ENCODE data around the gene RNF213.
"Not testable (repeated sequence)": the region's sequence is repeated elsewhere in the genome, so short reads cannot be mapped to it uniquely, and the experiment has no call there.

RNF213 gene

DNA sequence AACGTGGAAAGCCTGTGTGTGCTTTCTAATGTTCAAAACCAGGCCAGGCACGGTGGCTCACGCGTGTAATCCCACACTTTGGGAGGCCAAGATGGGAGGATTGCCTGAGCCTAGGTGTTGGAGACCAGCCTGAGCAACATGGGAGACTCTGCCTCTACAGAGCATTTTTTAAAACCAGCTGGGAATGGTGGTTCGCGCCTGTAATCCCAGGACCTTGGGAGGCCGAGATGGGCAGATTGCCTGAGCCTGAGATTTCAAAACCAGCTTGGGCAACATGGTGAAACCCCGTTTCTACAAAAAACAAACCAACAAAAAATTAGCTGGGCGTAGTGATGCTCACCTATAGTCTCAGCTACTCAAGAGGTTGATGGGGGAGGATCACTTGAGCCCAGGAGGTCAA, 26.4 kb downstream of the RNF213 start:
- TF ChIP-seq JUND (IDR thresholded peaks at IDR 0.05; ENCODE audit: low read depth), result no peak
- in situ Hi-C loops (cut with HindIII; ENCODE audit: low pct_unique_long_range_greater_than_20kb, low sequenced_read_pairs), result no loop called here
- DNase-seq (ENCODE audit: low read depth in 1 of 2, low spot score in 1 of 2), result no peak

DNA sequence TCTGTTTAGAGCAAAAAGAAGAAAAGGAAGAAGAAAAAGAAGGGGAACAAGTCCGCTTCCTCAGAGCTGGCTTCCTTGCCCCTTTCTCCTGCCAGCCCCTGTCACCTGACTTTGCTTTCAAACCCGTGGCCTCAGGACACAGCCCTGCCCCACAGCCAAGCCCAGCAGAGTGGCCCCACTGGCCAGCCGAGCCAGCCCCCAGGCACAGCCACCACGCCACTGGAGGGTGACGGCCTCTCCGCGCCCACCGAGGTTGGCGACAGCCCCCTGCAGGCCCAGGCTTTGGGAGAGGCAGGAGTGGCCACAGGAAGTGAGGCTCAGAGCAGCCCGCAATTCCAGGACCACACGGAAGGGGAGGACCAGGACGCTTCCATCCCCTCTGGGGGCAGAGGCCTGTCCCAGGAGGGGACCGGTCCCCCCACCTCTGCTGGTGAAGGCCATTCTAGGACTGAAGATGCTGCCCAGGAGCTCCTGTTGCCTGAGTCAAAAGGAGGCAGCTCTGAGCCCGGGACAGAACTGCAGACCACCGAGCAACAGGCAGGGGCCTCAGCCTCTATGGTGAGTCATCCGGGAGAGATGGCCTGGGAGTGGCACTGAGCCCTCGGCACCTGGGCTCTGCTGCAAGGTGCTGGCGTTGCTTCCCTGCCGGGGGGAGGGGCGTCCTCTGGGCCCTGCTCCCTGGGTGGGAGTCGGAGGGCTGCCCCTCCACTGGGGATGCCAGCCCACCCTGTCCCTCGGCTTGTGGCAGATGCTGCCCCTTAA, 27.3 kb downstream of the RNF213 start:
- in situ Hi-C loops (cut with HindIII; ENCODE audit: low pct_unique_long_range_greater_than_20kb, low sequenced_read_pairs), result no loop called here
- TF ChIP-seq JUND (IDR thresholded peaks at IDR 0.05; ENCODE audit: low read depth), result no peak
- DNase-seq (ENCODE audit: low read depth in 1 of 2, low spot score in 1 of 2), result no peak

DNA sequence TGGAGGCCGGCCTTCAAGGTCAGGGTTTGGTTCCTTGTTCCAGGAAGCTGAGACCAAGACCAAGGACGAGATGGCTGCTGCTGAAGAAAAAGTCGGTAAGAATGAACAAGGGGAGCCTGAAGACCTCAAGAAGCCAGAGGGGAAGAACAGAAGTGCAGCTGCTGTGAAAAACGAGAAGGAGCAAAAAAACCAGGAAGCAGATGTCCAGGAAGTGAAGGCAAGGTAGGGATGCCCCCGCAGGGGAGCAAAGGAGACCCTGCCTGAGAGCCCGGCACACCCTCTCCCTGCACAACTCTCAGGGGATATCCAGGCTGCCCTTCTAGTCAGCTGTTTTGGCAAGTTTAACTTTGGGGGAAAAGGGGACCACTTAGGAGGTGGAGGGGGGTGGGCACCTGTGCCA, 29.0 kb downstream of the RNF213 start:
- DNase-seq (ENCODE audit: low read depth in 1 of 2, low spot score in 1 of 2), result no peak
- TF ChIP-seq JUND (IDR thresholded peaks at IDR 0.05; ENCODE audit: low read depth), result no peak
- in situ Hi-C loops (cut with HindIII; ENCODE audit: low pct_unique_long_range_greater_than_20kb, low sequenced_read_pairs), result no loop called here

DNA sequence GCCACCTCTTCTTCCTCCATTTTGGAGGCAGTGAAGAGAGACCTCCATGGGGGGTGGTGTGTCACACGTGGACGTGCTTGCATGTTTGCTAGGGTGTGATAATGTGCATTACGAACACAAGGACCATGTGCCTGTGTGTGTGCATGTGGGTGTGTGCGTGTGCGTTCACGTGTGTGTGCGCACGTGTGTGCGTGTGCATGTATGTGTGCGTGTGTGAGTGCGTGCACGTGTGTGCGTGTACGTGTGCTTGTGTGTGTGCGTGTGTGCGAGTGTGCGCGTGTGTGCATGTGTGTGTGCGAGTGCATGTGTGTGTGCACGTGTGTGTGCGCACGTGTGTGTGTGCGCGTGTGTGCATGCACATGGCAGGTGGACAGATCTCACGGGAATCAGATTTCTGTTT, 29.5 kb downstream of the RNF213 start:
- no peak for TF ChIP-seq JUND (IDR thresholded peaks at IDR 0.05; ENCODE audit: low read depth)
- DNase-seq (ENCODE audit: low read depth in 1 of 2, low spot score in 1 of 2), result no peak
- in situ Hi-C loops (cut with HindIII; ENCODE audit: low pct_unique_long_range_greater_than_20kb, low sequenced_read_pairs), result no loop called here

DNA sequence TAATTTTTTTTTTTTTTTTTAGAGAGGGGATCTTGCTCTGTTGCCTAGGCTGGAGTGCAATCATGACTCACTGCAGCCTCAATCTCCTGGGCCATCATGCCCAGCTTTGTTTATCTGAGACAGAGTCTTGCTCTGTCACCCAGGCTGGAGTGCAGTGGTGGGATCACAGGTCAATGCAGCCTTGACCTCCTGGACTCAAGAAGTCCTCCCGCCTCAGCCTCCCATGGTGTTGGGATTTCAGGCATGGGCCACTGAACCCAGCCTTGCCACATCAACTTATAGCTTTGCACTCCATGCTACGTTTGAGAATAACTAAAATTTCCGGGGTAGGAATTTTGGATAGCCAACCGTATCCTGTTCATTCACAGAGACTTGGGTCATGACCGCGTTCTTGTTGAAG, 30.6 kb downstream of the RNF213 start:
- TF ChIP-seq JUND (IDR thresholded peaks at IDR 0.05; ENCODE audit: low read depth), result no peak
- no peak for DNase-seq (ENCODE audit: low read depth in 1 of 2, low spot score in 1 of 2)
- in situ Hi-C loops (cut with HindIII; ENCODE audit: low pct_unique_long_range_greater_than_20kb, low sequenced_read_pairs), result no loop called here

DNA sequence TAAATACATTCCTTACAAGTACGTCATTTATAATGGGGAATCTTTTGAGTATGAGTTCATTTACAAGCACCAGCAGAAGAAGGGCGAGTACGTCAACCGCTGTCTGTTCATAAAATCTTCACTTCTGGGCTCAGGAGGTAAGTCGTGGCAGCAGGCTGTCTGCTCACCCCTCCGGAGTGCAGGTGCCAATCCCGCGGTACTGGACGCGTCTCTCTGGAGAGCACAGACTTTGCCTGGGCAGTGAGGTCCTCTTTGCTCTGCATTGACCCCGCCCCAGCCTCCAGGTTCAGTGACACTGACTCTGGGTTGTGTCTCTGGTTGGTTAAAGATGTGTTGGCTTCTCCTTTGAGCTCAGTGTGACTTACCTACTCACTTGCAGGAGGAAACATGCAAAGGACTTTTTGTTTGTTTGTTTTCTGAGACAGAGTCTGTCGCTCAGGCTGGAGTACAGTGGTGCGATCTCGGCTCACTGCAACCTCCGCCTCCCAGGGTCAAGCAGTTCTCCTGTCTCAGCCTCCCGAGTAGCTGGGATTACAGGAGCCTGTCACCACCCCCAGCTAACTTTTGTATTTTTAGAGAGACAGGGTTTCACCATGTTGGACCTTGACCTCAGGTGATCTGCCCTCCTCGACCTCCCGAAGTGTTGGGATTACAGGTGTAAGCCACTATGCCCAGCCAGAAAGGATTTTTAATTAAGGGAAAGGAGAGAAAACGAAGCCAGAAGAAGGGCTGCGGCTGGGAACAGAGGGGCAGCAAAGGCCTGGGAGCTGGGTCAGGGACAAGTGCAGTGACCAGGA, 31.2 kb downstream of the RNF213 start:
- in situ Hi-C loops (cut with HindIII; ENCODE audit: low pct_unique_long_range_greater_than_20kb, low sequenced_read_pairs), result no loop called here
- no peak for DNase-seq (ENCODE audit: low read depth in 1 of 2, low spot score in 1 of 2)
- no peak for TF ChIP-seq JUND (IDR thresholded peaks at IDR 0.05; ENCODE audit: low read depth)

DNA sequence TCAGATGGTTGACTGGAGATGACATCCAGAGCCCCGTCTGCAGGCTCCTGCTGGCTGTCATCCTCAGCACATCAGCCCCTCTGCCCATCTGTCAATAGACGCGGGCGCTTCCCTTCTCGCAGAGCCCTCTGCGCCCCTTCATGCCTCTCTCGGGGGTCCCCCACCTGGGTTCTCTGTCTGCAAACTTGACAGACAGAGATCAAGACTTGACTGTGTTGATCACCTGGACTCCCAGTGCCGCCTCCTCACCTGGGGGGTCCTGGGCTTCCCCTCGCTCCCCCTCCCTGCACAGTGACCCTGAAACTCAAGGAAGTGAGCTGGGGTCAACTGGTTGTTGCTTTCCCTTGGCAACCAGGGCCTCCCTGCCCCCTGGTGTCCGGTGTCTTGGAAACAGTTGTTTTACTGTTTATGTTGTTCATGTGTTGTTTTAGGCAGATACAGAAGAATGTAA, 31.9 kb downstream of the RNF213 start:
- in situ Hi-C loops (cut with HindIII; ENCODE audit: low pct_unique_long_range_greater_than_20kb, low sequenced_read_pairs), result no loop called here
- DNase-seq (ENCODE audit: low read depth in 1 of 2, low spot score in 1 of 2), result no peak
- TF ChIP-seq JUND (IDR thresholded peaks at IDR 0.05; ENCODE audit: low read depth), result no peak

DNA sequence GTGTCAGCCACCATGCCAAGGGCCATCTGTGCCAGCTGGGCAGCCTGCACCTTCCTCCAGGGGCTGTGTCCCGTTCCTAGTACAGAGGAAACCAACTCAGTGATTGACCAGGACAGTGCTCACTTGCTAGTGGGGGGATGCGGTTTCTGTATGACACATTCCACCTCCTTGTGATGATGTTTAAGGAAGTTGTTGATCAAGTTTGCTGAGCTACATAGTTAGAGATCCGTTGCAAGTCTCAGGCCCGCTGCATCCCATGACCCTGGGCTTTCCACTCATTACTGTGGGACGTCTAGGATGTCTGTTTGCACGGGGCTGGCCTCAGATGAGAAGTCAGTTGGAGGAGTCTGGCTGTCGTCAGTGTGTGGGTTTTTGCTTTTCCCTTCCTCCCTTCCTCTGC, 33.6 kb downstream of the RNF213 start:
- in situ Hi-C loops (cut with HindIII; ENCODE audit: low pct_unique_long_range_greater_than_20kb, low sequenced_read_pairs), result no loop called here
- no peak for DNase-seq (ENCODE audit: low read depth in 1 of 2, low spot score in 1 of 2)
- no peak for TF ChIP-seq JUND (IDR thresholded peaks at IDR 0.05; ENCODE audit: low read depth)

DNA sequence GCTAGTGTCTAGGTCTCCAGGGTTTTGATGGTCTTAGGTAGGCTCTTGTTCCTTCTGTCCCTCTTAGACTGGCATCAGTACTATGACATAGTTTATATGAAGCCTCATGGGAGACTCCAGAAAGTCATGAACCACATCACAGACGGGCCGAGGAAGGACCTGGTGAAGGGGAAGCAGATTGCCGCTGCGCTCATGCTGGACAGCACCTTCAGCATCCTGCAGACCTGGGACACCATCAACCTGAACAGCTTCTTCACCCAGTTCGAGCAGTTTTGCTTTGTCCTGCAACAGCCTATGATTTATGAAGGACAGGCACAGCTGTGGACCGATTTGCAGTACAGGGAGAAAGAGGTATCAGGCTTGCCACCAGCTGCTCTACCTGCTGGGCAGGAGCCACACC, 34.0 kb downstream of the RNF213 start:
- in situ Hi-C loops (cut with HindIII; ENCODE audit: low pct_unique_long_range_greater_than_20kb, low sequenced_read_pairs), result no loop called here
- no peak for TF ChIP-seq JUND (IDR thresholded peaks at IDR 0.05; ENCODE audit: low read depth)
- DNase-seq (ENCODE audit: low read depth in 1 of 2, low spot score in 1 of 2), result no peak

DNA sequence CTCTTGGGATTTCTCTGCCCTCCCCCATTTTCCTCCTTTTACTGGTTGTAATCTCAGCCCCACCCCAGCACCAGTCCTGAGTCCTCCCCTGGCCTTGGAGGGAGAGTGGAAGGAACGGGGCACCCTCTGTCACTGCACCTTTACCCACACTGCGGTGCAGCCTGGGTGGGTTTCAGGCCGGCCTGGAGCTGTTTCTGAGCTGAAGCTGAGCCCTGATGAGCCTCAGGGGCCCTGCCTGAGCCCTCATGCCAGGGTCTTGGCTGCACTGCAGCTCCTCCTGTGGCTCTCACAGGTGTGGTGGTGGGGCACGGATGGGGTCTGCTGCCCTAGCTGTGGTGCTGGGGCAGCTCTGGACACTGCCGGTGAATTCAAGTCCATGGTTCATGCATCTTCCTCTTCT, 34.5 kb downstream of the RNF213 start:
- in situ Hi-C loops (cut with HindIII; ENCODE audit: low pct_unique_long_range_greater_than_20kb, low sequenced_read_pairs), result no loop called here
- TF ChIP-seq JUND (IDR thresholded peaks at IDR 0.05; ENCODE audit: low read depth), result no peak
- DNase-seq (ENCODE audit: low read depth in 1 of 2, low spot score in 1 of 2), result no peak

DNA sequence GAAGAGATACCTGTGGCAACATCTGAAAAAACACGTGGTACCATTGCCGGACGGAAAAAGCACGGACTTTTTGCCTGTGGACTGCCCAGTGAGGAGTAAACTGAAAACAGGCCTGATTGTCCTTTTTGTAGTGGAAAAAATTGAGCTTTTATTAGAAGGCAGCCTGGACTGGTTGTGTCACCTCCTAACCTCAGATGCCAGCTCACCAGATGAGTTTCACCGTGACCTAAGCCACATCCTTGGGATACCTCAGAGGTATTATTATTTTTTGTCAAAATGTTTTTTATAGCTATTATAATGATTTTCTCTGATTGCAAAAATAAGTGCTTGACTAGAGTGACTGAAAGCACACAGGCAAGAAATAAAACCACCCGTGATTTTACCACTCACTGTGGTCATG, 34.9 kb downstream of the RNF213 start:
- DNase-seq (ENCODE audit: low read depth in 1 of 2, low spot score in 1 of 2), result no peak
- in situ Hi-C loops (cut with HindIII; ENCODE audit: low pct_unique_long_range_greater_than_20kb, low sequenced_read_pairs), result no loop called here
- TF ChIP-seq JUND (IDR thresholded peaks at IDR 0.05; ENCODE audit: low read depth), result no peak

DNA sequence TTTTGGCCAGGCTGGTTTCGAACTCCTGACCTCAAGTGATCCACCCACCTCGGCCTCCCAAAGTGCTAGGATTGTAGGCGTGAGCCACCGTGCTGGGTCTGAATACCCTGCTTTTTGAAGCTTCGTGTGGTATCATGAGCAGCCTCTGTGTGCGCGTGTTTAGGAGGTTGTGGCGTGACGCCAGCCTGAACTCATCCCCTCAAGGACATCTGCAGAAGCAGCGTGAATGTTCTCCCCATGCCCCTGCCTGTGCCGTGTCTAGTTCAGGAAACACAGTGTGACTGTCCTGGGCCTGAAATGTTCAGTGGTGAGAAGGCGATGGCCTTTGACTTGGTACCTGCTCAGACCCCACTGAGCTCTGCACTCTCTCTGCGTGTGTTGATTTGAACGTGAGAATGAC, 35.6 kb downstream of the RNF213 start:
- TF ChIP-seq JUND (IDR thresholded peaks at IDR 0.05; ENCODE audit: low read depth), result no peak

DNA sequence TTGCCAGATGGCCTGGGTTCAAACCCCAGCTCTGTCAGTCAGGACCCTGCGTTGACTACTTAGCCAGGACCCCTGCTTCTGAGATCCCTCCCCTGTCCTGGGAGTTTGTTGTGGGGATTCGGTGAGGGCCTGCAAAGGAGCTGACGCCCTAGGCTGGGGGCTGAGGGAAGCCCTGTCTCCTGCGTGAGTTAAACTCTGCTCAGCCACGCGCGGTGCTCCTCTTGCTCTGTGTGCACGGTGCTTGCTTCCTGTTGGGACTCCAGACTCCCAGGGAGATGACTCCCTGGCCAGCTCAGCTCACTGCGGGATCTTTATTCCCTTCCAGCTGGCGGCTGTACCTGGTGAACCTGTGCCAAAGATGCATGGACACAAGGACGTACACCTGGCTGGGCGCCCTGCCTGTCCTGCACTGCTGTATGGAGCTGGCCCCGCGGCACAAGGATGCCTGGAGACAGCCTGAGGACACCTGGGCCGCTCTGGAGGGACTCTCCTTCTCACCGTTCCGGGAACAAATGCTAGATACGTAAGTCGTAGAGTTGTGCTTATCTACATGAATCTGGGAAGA, 37.4 kb downstream of the RNF213 start:
- TF ChIP-seq JUND (IDR thresholded peaks at IDR 0.05; ENCODE audit: low read depth), result no peak
- in situ Hi-C loops (cut with HindIII; ENCODE audit: low pct_unique_long_range_greater_than_20kb, low sequenced_read_pairs), result no loop called here

More for the DNA sequence above, 35.6 kb downstream of the RNF213 start:
- in situ Hi-C loops (cut with HindIII; ENCODE audit: low pct_unique_long_range_greater_than_20kb, low sequenced_read_pairs), result no loop called here
- DNase-seq (ENCODE audit: low read depth in 1 of 2, low spot score in 1 of 2), result no peak

DNA sequence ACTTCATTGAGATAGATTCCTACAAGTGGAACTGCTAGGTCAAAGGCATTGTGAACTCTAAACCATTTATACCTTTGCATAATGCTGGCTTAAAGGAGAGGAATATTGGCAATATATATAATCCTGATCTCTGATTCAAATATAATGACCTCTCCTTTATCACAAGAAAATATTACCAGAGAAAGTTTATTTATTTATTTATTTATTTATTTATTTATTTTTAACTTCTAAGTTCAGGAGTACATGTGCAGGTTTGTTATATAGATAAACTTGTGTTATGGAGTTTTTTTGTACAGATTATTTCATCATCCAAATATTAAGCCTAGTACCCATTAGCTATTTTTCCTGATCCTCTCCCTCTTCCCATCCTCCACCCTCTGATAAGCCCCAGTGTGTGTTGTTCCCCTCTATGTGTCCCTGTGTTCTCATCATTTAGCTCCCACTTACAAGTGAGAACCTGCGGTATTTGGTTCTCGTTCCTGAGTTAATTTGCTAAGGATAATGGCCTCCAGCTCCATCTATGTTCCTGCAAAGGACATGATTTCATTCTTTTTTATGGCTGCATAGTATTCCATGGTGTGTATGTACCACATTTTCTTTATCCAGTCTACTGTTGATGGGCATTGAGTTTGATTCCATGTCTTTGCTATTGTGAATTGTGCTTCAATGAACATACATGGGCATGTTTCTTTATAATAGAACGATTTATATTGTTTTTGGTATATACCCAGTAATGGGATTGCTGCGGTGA, 38.9 kb downstream of the RNF213 start:
- in situ Hi-C loops (cut with HindIII; ENCODE audit: low pct_unique_long_range_greater_than_20kb, low sequenced_read_pairs); DNase-seq (ENCODE audit: low read depth in 1 of 2, low spot score in 1 of 2): not testable (repeated sequence)

More for the DNA sequence above, 37.4 kb downstream of the RNF213 start:
- no peak for DNase-seq (ENCODE audit: low read depth in 1 of 2, low spot score in 1 of 2)

DNA sequence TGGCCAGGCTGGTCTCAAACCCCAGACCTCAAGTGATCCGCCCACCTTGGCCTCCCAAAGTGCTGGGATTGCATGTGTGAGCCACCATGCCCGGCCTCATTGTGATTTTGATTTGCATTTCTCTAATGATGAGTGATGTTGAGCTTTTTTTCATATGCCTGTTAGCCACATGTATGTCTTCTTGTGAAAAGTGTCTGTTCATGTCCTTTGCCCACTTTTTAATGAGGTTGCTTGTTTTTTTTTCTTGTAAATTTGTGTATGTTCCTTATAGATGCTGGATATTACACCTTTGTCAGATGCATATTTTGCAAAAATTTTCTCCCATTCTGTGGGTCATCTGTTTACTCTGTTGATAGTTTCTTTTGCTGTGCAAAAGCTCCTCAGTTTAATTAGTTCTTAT, 40.1 kb downstream of the RNF213 start:
- in situ Hi-C loops (cut with HindIII; ENCODE audit: low pct_unique_long_range_greater_than_20kb, low sequenced_read_pairs); DNase-seq (ENCODE audit: low read depth in 1 of 2, low spot score in 1 of 2): not testable (repeated sequence)
